HG03103 (cell line): ENCODE measurements around the gene SLC66A2.
"Not testable (repeated sequence)": the region's sequence is repeated elsewhere in the genome, so short reads cannot be mapped to it uniquely, and the experiment has no call there.

Experiments used
- ATAC-seq: cut with Tn5 transposase; IDR thresholded peaks from one replicate; pipeline ENCODE4 v1.9.1; 2021; ENCODE audit warnings: low read depth; ENCODE audit not compliant: unreplicated experiment

The SLC66A2 gene

GRCh38 chr18:79869591-79870300 is 81.7 kb downstream of the SLC66A2 start:
- ATAC-seq: no peak

GRCh38 chr18:79868811-79869541 is 82.5 kb downstream of the SLC66A2 start:
- no peak for ATAC-seq

GRCh38 chr18:79868168-79868784 is 83.2 kb downstream of the SLC66A2 start:
- ATAC-seq: no peak

- ATAC-seq: no peak
Measured at GRCh38 chr18:79867666-79868065, 83.8 kb downstream of the SLC66A2 start.

- no peak for ATAC-seq
Measured at GRCh38 chr18:79866889-79867574, 84.4 kb downstream of the SLC66A2 start.

GRCh38 chr18:79865951-79866350 is 85.5 kb downstream of the SLC66A2 start:
- ATAC-seq: not testable (repeated sequence)

GRCh38 chr18:79864955-79865354 is 86.5 kb downstream of the SLC66A2 start:
- ATAC-seq: not testable (repeated sequence)

- no peak for ATAC-seq
Measured at GRCh38 chr18:79864006-79864725, 87.3 kb downstream of the SLC66A2 start.

- no peak for ATAC-seq
Measured at GRCh38 chr18:79863161-79864005, 88.1 kb downstream of the SLC66A2 start.

GRCh38 chr18:79862562-79862961 is 88.9 kb downstream of the SLC66A2 start:
- ATAC-seq: no peak

- no peak for ATAC-seq
Measured at GRCh38 chr18:79861687-79862086, 89.8 kb downstream of the SLC66A2 start.

- no peak for ATAC-seq
Measured at GRCh38 chr18:79859314-79859713, 92.1 kb downstream of the SLC66A2 start.

- no peak for ATAC-seq
Measured at GRCh38 chr18:79857082-79857671, 94.3 kb downstream of the SLC66A2 start.

GRCh38 chr18:79856119-79857007 is 95.1 kb downstream of the SLC66A2 start:
- ATAC-seq: no peak

- ATAC-seq: peak; percentile 77
Measured at GRCh38 chr18:79855147-79855933, 96.1 kb downstream of the SLC66A2 start.

- no peak for ATAC-seq
Measured at GRCh38 chr18:79853993-79854364, 97.5 kb downstream of the SLC66A2 start.

- ATAC-seq: no peak
Measured at GRCh38 chr18:79853303-79853992, 98.0 kb downstream of the SLC66A2 start.
